Stimulated activated CD4-positive, alpha-beta T cell treated with anti-CD3 and anti-CD28 coated beads, Interleukin-12 subunit alpha, Interleukin-12 subunit beta, amount 100 ng/mL, for 4 hours (primary cell): Measurements from ENCODE around the gene CPN2.
A peak's percentile ranks its signal among the peaks of the same experiment; 100 is the strongest.

ENCODE experiments used
- DNase-seq: peaks from one replicate; pipeline ENCODE4 v3.0.0-alpha.2; 2020

The CPN2 gene

GRCh38 chr3:194326192-194326967 lies 24.7 kb downstream of the CPN2 start:
- DNase-seq, result no peak

DNA sequence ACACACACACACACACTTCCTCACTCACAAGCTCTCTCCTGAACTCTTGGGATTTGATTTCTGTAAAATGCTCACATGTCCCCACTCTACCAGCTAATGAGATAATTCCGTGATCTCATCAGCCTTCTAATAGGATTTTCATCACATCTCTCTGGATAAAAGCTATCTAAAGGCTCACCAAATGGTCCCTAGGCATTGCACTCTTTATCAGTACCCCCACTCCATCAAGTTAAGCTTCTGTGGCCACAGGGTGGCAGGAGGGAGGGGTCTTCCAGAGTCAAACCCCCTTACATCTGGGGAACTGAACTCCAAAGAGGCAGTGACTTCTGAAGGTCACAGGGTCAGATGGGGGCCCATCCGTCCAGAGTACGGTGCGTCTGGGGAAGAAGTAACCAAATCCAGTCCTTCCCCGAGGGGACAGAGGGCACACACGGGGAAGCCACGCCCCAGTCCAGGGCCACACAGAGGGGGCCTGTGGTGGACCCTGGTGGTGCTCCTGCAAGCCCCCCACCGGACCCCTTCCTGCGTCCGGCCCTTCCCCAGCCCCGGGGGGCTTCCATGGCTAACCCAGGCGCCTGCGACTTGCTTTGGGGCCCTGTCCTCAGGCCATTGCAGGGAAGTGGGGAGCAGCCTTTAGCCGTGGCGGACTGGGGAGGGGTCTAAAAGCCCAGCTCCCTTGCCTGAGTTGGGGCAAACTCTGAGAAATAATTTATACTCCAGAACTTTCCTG lies 25.5 kb downstream of the CPN2 start:
- DNase-seq, result no peak

GRCh38 chr3:194324823-194325327 lies 26.3 kb downstream of the CPN2 start:
- DNase-seq, result no peak

GRCh38 chr3:194323785-194324735 lies 27.1 kb downstream of the CPN2 start:
- no peak for DNase-seq

DNA sequence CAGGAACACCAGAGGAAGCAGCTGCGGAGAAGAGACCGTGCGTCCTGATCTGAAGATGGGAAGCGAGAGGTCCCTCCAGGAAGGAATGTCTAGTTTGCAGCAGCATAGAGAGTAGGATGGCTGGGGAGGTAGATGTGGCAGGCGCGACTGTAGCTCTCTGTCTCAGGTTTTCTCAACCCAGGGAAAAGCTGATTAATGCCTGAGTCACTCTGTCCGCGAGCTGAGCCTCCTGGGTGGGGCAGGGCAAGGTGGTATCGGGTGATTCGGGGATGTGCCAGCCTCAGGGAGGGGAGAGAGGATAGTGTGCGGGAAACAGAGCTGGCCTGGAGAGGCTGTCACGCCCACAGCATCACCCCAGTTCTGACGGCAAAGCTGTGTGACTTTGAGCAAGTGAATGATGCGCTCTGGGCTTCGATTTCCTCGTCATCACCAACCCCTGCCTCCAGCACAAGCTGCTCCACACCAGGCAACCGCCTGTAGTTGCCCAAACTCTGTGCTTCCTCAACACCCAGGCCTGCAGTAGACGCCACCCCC lies 28.4 kb downstream of the CPN2 start:
- DNase-seq, result no peak

DNA sequence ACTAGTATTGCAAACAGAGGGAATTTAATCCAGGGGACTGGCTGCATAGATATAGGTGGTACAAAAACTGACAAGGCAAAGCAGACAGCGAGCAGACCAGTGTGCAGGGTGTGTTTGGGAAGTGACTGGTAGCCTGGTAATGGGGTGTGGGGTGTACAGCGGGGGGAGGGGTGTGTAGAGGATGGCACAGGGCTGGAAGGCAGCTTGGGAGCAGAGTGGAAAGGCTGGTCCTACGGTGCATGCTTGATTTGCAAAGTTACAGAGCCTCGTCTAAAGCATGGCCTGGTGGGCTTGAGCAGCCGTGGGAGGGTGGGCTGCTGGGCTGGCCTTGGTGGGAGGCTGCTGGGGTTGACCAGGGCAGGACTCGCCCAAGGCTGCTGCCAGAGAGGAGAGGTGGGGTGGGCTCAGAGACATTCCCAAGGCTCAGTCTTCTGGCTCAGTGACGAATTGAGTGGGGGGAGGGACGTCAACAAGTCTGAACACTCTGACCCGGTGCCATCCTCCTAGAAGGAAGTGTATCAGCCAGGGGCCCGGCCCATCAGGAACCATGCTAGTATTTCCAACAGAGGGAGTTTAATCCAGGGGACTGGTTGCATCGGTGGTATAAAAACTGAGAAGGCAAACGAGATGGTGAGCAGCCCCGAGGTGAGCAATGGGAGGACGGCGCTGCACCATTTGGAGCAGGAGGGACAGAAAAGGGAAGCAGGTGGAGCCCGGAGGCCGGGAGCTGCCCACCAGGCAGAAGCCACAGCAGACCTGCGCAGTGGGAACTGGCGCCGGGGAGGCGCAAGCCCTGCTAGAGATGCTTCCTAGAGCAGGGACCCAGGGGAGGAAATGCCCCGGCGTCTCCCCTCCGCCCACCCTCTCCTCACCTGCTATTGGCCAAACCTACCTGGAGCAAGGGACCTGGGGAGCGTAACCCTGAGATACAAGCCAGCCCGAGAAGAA lies 29.2 kb downstream of the CPN2 start:
- no peak for DNase-seq

DNA sequence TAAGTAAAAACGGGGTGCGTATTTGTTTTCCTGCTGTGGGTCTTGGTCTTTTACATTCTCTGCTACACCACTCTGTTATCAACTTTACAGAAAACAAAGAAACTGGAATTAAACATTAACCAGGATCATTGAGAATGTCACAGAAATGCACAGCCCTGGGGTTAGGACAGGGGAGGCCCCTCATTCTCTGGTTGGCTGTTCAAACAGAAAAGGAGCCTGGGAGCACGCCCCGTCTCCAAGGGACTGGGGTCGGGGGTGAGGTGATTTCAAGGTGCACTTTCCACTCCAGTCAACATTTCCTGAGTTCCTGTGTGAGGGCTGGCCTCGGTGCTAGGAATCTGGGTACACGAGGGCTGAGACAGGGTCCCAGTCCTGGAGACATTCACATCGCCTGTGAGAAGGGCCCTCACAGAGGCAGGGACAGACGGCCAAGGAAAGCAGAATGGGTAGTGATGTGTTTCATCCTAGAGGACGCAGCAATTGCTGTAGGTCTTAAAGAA lies 30.3 kb downstream of the CPN2 start:
- no peak for DNase-seq

DNA sequence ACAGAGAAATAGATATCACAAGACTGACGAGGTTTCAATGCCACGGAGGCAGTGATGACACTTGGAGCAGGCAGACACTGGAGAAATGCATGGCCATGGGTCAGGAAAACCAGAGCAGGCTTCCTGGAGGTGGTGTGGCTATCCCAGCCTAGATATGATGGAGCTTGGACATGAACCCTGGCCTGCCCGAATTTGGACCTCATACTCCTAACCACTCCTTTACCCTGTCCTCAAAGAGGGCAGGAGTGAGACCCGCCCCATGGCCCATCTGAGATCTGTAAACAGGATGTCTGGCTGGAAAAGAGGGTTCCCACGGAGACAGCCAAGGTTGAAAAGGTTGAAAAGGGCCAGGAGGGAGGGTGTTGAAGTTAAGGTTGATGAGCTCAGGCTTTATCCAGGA lies 31.0 kb downstream of the CPN2 start:
- DNase-seq, result no peak

DNA sequence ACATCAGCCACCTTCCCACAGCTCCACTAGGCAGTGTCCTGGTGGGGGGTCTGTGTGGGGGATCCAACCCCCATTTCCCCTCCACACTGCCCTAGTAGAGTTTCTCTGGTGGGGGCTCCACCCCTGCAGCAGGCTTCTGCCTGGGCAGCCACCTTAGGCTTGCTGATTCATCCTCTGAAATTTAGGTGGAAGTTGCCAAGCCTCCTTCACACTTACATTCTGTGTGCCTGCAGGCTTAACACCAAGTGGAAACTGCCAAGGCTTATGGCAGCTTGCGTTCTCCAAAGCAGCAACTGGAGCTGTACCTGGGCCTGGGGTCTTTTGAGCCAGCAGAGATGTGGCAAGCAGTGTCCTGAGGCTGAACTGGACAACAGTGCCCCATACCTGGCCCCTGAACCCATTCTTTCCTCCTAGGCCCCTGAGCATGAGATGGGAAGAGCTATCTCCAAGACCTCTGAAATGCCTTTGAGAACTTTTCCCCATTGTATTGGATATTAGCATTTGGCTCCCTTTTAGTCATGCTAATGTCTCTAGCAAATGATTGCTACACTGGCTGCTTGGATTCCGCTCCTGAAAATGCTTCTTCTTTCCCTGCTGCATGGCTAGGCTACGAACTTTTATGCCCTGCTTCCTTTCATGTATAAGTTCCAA lies 32.5 kb downstream of the CPN2 start:
- no peak for DNase-seq

GRCh38 chr3:194316918-194317317 lies 34.2 kb downstream of the CPN2 start:
- no peak for DNase-seq

- DNase-seq, result no peak
These were observed 35.2 kb downstream of the CPN2 start for GRCh38 chr3:194315965-194316361.

- peak; percentile 85 for DNase-seq
These were observed 35.8 kb downstream of the CPN2 start for GRCh38 chr3:194315088-194315964.

DNA sequence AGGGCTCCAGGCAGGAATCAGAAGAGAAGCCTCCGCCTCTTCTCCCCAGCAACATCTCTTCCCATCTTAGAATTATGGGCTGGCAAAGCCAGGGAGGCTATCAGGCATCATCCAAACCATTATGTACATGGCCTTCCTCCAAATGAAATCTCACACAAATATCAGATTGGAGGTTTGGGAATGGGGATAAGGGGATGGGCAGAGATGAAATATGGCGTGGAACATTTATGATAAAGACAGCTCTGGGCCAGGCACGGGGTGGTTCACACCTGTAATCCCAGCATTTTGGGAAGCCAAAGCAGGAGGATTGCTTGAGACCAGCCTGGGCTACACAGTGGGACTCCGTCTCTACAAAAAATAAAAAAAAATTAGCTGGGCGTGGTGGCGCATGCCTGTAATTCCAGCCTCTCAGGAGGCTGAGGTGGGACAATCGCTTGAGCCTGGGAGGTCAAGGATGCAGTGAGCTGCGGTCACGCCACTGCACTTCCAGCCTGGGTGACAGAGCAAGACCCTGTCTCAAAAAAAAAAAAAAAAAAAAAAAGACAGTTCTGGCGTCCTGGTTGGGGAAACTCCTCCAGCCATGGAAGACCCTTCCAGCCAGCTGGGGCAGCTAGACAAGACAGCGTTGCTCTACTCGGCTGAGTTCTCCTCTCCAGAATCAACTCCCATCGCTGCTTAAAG lies 36.6 kb downstream of the CPN2 start:
- DNase-seq, result no peak

DNA sequence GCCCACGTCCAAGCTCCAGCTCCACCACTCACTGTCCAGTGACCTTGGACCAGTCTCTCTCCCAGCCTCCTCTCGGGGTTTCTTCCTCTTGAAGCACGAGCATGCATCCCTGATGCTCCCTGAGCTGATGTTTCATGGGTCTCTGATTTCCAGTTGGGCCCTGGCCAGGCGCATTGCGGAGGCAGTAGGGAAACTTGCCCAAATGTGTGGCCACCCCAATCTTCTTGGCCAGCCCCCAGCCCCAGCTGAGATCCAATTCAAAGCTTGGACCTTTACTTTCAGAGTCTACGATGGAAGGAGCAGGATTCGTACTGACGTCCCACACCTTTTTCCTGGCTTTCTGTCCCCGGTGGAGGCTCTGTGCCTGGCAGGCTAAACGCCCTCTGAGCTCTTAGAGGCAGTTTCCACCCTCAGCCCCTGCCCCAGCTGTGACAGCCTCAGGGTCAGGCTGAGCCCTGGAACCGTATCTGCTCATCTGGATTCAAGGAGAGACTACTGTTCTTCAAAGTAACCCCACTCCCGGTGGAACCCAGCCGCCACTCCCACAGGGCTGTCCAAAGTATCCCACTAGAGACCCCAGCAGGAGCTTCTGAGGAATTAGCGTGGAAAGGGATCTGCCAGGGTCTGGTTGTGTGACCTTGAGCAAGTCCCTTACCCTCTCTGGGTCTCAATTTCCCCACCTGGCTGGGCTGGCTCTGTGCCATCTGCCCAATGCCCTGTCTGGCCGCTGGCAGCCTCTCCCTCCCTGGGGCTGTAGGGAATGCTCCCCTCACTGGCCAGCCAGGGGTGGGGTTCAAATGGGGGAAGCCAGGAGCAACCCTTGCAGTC lies 37.4 kb downstream of the CPN2 start:
- no peak for DNase-seq

DNA sequence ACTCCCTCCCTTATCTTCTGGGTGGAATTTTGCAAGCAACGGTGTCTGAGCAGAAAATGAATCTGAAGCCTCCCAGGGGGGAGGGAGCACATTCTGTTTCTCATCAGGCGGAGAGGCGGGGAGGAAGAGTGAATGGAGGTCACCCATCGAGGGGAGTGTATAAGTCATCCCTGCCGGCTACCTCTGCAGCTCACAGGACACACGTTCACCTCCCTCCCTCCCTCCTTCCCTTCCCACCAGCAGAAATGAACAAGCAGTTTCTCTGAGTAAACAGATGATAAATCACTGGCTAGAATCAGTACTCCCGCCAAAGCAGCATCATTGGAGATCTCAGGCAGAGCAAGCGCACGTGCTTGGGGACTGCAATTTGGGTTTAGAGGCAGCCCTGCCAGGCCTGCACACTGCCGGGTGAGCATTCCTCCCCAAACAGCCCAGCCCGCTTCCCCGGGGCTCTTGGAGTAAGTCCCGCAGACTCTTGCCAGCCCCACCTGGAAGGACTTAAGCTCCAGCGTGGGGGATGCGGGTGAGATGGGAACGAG lies 38.3 kb downstream of the CPN2 start:
- DNase-seq, result no peak

DNA sequence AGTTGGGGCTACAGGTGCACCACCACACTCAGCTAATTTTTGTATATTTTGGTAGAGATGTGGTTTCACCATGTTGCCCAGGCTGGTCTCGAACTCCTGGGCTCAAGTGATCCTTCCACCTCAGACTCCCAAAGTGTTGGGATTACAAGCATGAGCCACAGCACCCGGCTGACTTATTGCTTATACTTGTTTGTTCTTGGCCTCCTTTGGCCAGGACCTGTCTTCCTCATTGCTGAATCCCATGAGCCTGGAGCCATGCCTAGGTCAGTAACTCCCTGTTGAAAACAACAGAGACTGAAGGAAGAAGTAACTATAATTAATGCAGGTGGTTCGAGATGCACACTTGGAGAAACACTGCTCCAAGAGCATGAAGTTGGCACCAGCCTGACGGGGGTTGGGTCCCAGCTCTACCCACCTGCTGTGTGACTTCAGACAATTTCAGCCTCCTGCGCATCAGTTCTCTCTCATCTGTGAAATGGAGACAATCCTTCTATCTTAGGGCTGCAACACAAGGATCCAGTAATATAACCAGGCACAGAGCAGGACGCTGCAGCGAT lies 38.9 kb downstream of the CPN2 start:
- DNase-seq, result no peak

DNA sequence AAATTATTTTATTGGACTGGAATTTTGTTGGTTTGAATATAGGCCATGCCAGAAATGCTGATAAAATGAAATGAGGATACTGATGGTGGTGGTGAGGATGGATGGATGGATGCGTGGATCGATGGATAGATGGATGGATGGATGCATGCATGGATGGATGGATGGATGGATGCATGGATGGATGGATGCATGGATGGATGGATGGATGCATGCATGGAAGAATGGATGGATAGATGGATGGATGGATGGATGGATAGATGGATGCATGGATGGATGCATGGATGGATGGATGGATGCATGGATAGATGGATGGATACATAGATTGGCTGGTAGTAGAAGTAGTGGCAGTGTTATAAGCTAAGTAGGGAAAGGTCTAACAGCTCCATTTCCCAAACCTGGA lies 40.1 kb downstream of the CPN2 start:
- DNase-seq, result no peak
